ENCODE measurements around the gene KATNAL1.

KATNAL1 gene

DNA sequence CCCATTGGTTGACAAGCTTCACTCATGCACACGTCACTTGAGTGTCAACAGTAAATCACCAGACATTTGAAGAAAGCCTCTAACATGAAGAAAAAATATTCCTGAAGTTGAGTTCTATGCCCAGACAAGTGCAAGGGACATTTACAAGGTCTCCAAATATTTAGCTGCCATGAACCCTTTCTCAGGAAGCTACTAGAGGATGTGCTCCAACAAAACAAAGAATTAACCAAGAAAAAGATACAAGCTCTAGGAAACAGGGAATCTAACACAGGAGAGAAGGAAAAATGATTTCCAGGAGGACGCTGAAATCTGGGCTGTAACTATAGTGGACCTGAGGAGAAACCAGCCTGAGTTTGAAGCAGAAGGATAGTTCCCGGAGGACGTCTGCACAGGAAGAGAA is 45.7 kb upstream of the KATNAL1 start:
- ChIA-PET CTCF (interaction anchor here (0.6 to 1.6 kb wide), 5 partner anchors 9 to 221 kb away, joined by 3 read pairs; no protein-coding TSS in a partner anchor), POLR2A (interaction anchor here (1.1 kb wide), 1 partner anchor 10 kb away, joined by 3 read pairs; no protein-coding TSS in a partner anchor)
- no peak overlapping the region for H3K4me3 ChIP-seq (ENCODE audit: low read depth, low read length)
- TF ChIP-seq, protein P1, sequence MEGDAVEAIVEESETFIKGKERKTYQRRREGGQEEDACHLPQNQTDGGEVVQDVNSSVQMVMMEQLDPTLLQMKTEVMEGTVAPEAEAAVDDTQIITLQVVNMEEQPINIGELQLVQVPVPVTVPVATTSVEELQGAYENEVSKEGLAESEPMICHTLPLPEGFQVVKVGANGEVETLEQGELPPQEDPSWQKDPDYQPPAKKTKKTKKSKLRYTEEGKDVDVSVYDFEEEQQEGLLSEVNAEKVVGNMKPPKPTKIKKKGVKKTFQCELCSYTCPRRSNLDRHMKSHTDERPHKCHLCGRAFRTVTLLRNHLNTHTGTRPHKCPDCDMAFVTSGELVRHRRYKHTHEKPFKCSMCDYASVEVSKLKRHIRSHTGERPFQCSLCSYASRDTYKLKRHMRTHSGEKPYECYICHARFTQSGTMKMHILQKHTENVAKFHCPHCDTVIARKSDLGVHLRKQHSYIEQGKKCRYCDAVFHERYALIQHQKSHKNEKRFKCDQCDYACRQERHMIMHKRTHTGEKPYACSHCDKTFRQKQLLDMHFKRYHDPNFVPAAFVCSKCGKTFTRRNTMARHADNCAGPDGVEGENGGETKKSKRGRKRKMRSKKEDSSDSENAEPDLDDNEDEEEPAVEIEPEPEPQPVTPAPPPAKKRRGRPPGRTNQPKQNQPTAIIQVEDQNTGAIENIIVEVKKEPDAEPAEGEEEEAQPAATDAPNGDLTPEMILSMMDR (IDR thresholded peaks at IDR 0.05; ENCODE audit: insufficient read depth, low read length, missing control alignments), result no peak
- no peak for DNase-seq (ENCODE audit: low read depth, low spot score)

DNA sequence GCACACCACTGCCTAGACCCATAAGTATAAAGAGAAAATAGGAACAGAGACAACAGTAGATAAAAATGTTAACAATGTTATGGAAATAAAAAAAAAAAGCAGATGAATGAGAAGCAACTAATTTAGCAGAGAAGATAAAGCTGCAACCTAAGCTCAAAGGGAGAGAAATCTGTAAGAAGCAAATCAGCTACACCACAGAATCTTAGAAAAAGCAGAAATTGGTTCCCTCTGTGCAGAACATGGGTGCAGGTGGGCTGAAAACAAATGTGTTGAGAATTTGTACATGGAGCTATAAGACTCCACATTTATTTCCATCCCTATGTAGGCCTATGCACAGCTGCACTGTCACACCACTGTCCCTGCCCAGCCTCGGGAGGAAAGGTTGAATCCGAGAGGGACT is 44.8 kb upstream of the KATNAL1 start:
- TF ChIP-seq, protein P1 (IDR thresholded peaks at IDR 0.05; ENCODE audit: insufficient read depth, low read length, missing control alignments), result no peak
- no peak for DNase-seq (ENCODE audit: low read depth, low spot score)
- ChIA-PET CTCF (interaction anchor here (1.3 to 1.9 kb wide), 3 partner anchors 8 to 14 kb away, joined by 3 to 6 read pairs (median 5); no protein-coding TSS in a partner anchor), POLR2A (interaction anchor here (0.6 kb wide), 1 partner anchor 1013 kb away, joined by 3 read pairs; no protein-coding TSS in a partner anchor)
- no peak overlapping the region for H3K4me3 ChIP-seq (ENCODE audit: low read depth, low read length)

DNA sequence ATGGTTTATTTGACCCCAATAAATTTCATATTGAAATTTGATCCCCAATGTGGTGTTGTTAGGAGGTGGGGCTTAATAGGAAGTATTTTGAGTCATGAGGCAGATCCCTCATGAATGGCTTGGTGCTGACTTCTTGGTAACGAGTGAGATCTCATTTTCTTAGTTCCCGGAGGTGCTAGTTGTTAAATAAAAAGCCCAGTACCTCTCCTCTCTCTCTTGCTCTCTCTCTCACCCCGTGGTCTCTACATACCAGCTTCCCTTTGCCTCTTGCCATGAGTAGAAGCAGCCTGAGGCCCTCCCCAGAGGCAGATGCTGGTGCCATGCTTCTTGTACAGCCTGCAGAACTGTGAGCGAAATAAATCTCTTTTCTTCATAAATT is 39.4 kb upstream of the KATNAL1 start:
- no peak overlapping the region for H3K4me3 ChIP-seq (ENCODE audit: low read depth, low read length)
- TF ChIP-seq, protein P1 (IDR thresholded peaks at IDR 0.05; ENCODE audit: insufficient read depth, low read length, missing control alignments), result no peak
- CTCF ChIA-PET, result no interaction called here
- no peak for DNase-seq (ENCODE audit: low read depth, low spot score)
- POLR2A ChIA-PET, result no interaction called here

GRCh38 chr13:30346153-30346788 is 38.9 kb upstream of the KATNAL1 start:
- POLR2A ChIA-PET, result no interaction called here
- TF ChIP-seq, protein P1 (IDR thresholded peaks at IDR 0.05; ENCODE audit: insufficient read depth, low read length, missing control alignments), result no peak
- H3K4me3 ChIP-seq (ENCODE audit: low read depth, low read length), result no peak overlapping the region
- DNase-seq (ENCODE audit: low read depth, low spot score), result no peak
- CTCF ChIA-PET, result no interaction called here

DNA sequence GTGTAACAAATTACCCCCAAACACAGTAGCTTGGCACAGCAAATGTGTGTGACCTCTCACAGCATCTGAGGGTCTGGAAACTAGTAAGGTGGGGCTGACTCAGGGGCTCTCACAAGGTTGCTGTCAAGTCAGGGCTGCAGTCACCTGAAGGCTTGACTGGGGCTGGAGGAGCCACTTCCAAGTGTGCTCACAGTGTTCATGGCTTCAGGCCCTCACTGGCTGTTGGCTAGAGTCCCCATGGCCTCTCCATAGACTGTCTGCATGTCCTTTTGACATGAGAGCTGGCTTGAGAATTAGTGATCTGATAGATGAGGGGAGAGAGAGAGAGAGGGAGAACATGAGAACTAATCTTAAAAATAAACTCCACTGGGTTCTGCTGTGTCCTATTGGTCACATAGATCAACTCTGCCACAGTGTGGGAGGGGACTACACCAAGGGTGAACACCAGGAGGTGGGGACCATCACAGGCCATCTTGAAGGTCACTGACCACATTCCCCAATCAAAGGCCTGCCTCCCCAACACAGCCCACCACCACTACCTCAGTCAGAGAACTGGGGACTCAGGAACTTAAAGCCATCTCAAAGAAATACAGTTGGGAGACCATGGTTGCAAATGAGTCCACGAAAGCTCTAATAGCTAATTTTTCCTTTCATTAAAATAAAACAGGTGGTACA is 38.2 kb upstream of the KATNAL1 start:
- CTCF ChIA-PET, result interaction anchor here (0.9 kb wide), 1 partner anchor 9 kb away, joined by 3 read pairs; no protein-coding TSS in a partner anchor
- POLR2A ChIA-PET, result no interaction called here
- TF ChIP-seq, protein P1 (IDR thresholded peaks at IDR 0.05; ENCODE audit: insufficient read depth, low read length, missing control alignments), result no peak

More for the DNA sequence above, 38.2 kb upstream of the KATNAL1 start:
- H3K4me3 ChIP-seq (ENCODE audit: low read depth, low read length), result no peak overlapping the region
- no peak for DNase-seq (ENCODE audit: low read depth, low spot score)
